ENCODE results near the gene PLXNA4.

Gene PLXNA4

GRCh38 chr7:132577206-132578049 is 1.2 kb upstream of the PLXNA4 start (continued):
- TF ChIP-seq OSR2 (tag by site-specific recombination; IDR thresholded peaks at IDR 0.05) (no peak), ZBTB49 (tag by site-specific recombination; IDR thresholded peaks at IDR 0.05; ENCODE audit: low read depth) (no peak), ZNF777 (tag by site-specific recombination; IDR thresholded peaks at IDR 0.05; ENCODE audit: borderline replicate concordance) (peak; percentile 81), WT1 (tag by site-specific recombination; IDR thresholded peaks at IDR 0.05) (peak; percentile 74), ZNF221 (tag by site-specific recombination; IDR thresholded peaks at IDR 0.05; ENCODE audit: borderline replicate concordance) (no peak), FEZF1 (tag by site-specific recombination; IDR thresholded peaks at IDR 0.05) (no peak), ZNF704 (tag by site-specific recombination; IDR thresholded peaks at IDR 0.05) (no peak), HIC1 (tag by site-specific recombination; IDR thresholded peaks at IDR 0.05) (0 out of 2 replicates have a peak, but pooled peaks have one; percentile 33), ZNF76 (tag by site-specific recombination; IDR thresholded peaks at IDR 0.05; ENCODE audit: borderline replicate concordance, low read depth) (0 out of 2 replicates have a peak, but pooled peaks have one; percentile 23), ZNF2 (tag by site-specific recombination; IDR thresholded peaks at IDR 0.05) (peak; percentile 51; the same call in 1 of the 2 replicates), ZBTB48 (tag by site-specific recombination; IDR thresholded peaks at IDR 0.05) (peak; percentile 68), ZNF513 (tag by site-specific recombination; IDR thresholded peaks at IDR 0.05) (no peak), ZNF610 (tag by site-specific recombination; IDR thresholded peaks at IDR 0.05; ENCODE audit: borderline replicate concordance) (peak; percentile 94), ZBTB26 (tag by site-specific recombination; optimal IDR thresholded peaks at IDR 0.05) (peak; percentile 69), YY2 (tag by site-specific recombination; IDR thresholded peaks at IDR 0.05) (no peak), ZBTB20 (tag by site-specific recombination; IDR thresholded peaks at IDR 0.05) (peak; percentile 68; the same call in 1 of the 2 replicates), SP2 (tag by site-specific recombination; IDR thresholded peaks at IDR 0.05) (peak; percentile 28), ZNF561 (tag by site-specific recombination; IDR thresholded peaks at IDR 0.05; ENCODE audit: borderline replicate concordance) (peak; percentile 72; the same call in 1 of the 2 replicates), OVOL3 (tag by site-specific recombination; IDR thresholded peaks at IDR 0.05) (no peak), SP7 (tag by site-specific recombination; IDR thresholded peaks at IDR 0.05) (peak; percentile 36; the same call in 1 of the 2 replicates), KLF16 (tag by site-specific recombination; IDR thresholded peaks at IDR 0.05) (no peak), SP3 (tag by site-specific recombination; IDR thresholded peaks at IDR 0.05) (peak; percentile 55), ZNF121 (tag by site-specific recombination; IDR thresholded peaks at IDR 0.05) (no peak), GLIS1 (tag by site-specific recombination; IDR thresholded peaks at IDR 0.05) (peak; percentile 68), YY1 (tag by site-specific recombination; IDR thresholded peaks at IDR 0.05) (no peak), PRDM1 (tag by site-specific recombination; IDR thresholded peaks at IDR 0.05) (no peak), HOXC10 (CRISPR knock-in tag; IDR thresholded peaks at IDR 0.05) (no peak), ZFP41 (tag by site-specific recombination; IDR thresholded peaks at IDR 0.05; ENCODE audit: borderline replicate concordance) (no peak), ZEB2 (tag by site-specific recombination; IDR thresholded peaks at IDR 0.05) (peak; percentile 34; the same call in 1 of the 2 replicates), ZNF433 (tag by site-specific recombination; IDR thresholded peaks at IDR 0.05; ENCODE audit: low read depth) (no peak), ZNF311 (tag by site-specific recombination; IDR thresholded peaks at IDR 0.05; ENCODE audit: borderline replicate concordance) (no peak), ZNF112 (tag by site-specific recombination; IDR thresholded peaks at IDR 0.05) (no peak), REPIN1 (tag by site-specific recombination; IDR thresholded peaks at IDR 0.05; ENCODE audit: low read depth) (no peak)

Measured in HEK293 (cell line).